Measurements from ENCODE around the gene MYLK2. TPM values are rescaled to one million over a fixed set of nuclear protein-coding genes. Genes with fewer than 3 reads are reported as not detected.

MYLK2 gene
- total and polyA plus RNA-seq, 12 donors = 0.11 to 1.5 (median 0.27) TPM; not detected in 9

- Histone ChIP-seq H3K27ac (peak overlapping the region in 1 of 5 donors; percentile 89), H3K4me3 (peak overlapping the region in 1 of 4 donors; percentile 34), H3K9me3 (replicated peaks in 1 of 3) (no peaks in the 10 kb centered on the region), H3K27me3 (no peaks in the 10 kb centered on the region), H3K36me3 (replicated peaks in 1 of 2) (no peaks in the 10 kb centered on the region), H3K4me1 (replicated peaks in 1 of 2) (no peaks in the 10 kb centered on the region)
- intact Hi-C loops (cut with DNase I) = no loop called here
- no peak for DNase-seq
- WGBS, 4 donors = 60 to 84% (median 74%) methylated on average over 5 of the region's 5 CpGs
- no peak for TF ChIP-seq POLR2A (IDR thresholded peaks at IDR 0.05)
Observed at GRCh38 chr20:31843881-31844280, 24.7 kb downstream of the MYLK2 start.

DNA sequence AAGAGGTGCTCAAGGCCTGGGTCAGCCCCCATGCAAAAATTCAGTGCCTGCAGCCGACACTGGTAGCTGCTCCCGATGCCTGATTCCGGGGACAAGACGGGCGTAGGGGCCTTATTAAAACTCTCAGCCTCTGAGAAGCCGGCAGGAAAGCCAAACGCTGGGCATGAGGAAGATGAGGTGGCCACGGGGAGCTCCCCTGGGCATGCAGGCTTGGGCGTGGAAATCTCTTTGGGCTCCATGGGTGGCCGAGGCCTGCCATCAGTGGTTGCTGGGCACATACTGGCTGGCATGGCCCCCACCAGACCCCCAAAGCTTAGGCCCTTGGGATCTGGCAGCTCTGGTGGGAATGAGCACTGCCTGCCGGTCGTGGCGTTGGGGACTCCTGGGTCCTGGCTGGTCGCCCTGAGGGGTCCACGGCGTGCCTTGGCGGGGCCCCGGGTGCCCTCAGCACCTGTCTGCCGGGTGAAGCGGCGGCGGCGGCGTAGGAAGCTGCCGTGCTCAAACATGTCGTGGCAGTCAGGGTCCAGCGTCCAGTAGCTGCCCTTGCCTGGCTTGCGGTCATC is 25.7 kb downstream of the MYLK2 start:
- WGBS, 4 donors = 55 to 90% (median 77%) methylated on average over 9 to 28 of the region's 28 CpGs
- Histone ChIP-seq H3K4me1 (replicated peaks in 1 of 2) (no peaks in the 10 kb centered on the region), H3K9me3 (replicated peaks in 1 of 3) (no peaks in the 10 kb centered on the region), H3K27ac (peak overlapping the region in 2 of 5 donors; percentile 38 to 89), H3K4me3 (peak overlapping the region in 1 of 4 donors; percentile 34), H3K36me3 (replicated peaks in 1 of 2) (no peaks in the 10 kb centered on the region), H3K27me3 (no peaks in the 10 kb centered on the region)
- no peak for TF ChIP-seq CTCF (IDR thresholded peaks at IDR 0.05)
- no peak for TF ChIP-seq POLR2A (IDR thresholded peaks at IDR 0.05)
- no peak for DNase-seq
- intact Hi-C loops (cut with DNase I) = no loop called here

DNA sequence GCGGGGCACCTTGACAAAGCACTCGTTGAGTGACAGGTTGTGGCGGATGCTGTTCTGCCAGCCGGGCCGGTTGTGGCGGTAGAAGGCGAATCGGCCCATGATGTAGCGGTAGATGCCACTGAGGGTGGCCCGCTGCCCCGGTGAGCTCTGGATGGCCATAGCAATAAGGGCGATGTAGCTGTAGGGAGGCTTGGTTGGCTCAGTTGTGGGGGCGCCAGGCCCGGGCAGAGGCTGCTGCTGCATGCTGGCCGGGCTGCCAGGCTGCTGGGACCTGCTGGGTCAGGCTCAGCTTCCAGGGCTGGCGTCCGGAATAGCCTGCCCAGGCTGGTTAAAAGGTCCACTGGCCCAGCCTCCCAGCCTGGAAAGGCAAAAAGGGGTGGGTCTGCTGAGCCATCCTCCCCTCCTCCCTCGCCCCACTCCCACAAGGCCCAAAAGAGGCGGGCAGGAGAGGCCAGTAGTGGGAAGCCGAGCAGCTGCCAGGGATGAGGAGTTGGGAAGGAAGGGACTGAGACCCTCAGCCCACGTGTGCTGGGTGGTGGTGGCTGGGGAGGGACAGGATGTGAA is 26.2 kb downstream of the MYLK2 start, which contains the start of gene FOXS1:
TSS of gene FOXS1 (minus strand) at position 305 of the 564 bp plus-strand sequence. CDS start at position 243, 62 bp downstream.
- peak within 1 kb of the TSS in 2 of 5 donors; percentile 38 to 89 for H3K27ac ChIP-seq
- H3K27me3 ChIP-seq = no peaks in the 10 kb centered on the region
- no peaks in the 10 kb centered on the region for H3K36me3 ChIP-seq (replicated peaks in 1 of 2)
- peak within 1 kb of the TSS in 1 of 4 donors; percentile 34 for H3K4me3 ChIP-seq
- TF ChIP-seq POLR2A (IDR thresholded peaks at IDR 0.05) = no peak
- no peak for TF ChIP-seq CTCF (IDR thresholded peaks at IDR 0.05)
- H3K9me3 ChIP-seq (replicated peaks in 1 of 3) = no peaks in the 10 kb centered on the region
- intact Hi-C loops (cut with DNase I) = no loop called here
- no peaks in the 10 kb centered on the region for H3K4me1 ChIP-seq (replicated peaks in 1 of 2)
- 66 to 81% (median 71%) methylated on average over 9 to 21 of the region's 21 CpGs for WGBS, 4 donors
- peak in 1 of 7 donors; percentile 41 for DNase-seq

DNA sequence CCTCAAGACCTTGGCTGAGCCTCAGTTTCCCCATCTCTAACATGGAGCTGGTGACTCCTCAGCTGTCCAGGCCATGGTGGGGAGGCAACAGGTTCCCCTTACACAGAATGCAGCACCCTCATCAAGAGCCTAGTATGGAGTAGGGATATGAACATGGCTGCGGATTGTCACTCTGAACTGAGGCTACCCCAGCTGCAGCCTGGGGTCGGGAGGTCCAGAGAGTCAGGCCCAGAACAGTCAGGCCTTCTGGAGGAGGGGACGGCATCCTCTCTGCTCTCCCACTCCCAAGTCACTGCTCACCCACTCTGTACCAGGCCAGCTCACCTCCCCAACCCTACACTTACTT is 27.6 kb downstream of the MYLK2 start:
- Histone ChIP-seq H3K4me1 (replicated peaks in 1 of 2) (no peaks in the 10 kb centered on the region), H3K9me3 (replicated peaks in 1 of 3) (no peaks in the 10 kb centered on the region), H3K36me3 (replicated peaks in 1 of 2) (no peaks in the 10 kb centered on the region), H3K27me3 (no peaks in the 10 kb centered on the region), H3K4me3 (no peak overlapping the region), H3K27ac (no peak overlapping the region)
- 47 to 61% (median 55%) methylated on average over 2 to 3 of the region's 3 CpGs for WGBS, 4 donors
- intact Hi-C loops (cut with DNase I) = no loop called here
- no peak for TF ChIP-seq POLR2A (IDR thresholded peaks at IDR 0.05)
- no peak for DNase-seq

DNA sequence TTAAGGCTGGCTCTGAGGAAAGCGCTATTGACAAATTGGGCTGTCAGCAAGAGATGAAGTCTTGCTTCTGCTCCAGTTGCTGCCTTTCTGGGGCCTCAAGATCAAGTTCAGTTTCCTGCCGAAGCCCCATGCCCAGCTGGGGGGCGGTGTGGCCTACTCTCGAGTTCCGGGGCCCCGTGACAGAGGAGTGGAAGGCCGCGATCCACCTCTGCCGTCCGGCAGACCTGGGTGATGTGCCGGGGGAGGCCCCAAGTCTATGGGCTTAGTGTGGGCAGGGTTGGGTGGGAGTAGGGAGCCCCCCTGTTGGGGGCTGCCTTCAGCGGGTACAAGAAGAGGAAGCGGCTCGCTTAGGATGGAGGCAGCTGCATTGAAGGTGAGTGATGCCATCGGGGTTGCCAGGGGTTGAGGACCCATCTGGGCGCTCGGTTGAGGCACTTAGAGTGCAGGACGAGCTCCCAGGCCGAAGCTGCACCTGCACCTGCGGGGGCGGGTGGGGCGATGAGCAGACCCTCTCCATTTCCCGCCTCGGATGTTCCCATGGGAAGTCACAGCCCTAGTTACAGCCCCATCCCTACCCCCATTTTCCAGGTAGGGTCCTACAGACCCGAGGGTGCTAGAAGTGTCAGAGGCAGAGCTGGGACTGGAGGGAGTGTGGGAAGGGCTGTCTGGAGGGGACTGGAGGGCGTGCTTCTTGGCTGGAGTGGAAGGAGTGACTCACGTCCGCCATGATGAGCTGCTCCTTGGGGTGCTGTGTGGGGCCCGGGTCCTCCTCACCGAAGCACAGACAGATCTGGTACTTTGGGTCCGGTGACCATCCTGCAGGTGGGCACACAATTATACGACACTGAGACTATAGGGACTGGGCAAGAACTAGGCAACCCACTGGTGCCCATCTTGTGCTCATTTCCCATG is 29.2 kb downstream of the MYLK2 start:
- H3K36me3 ChIP-seq (replicated peaks in 1 of 2) = no peaks in the 10 kb centered on the region
- no peak overlapping the region for H3K4me3 ChIP-seq
- H3K9me3 ChIP-seq (replicated peaks in 1 of 3) = no peaks in the 10 kb centered on the region
- no peak overlapping the region for H3K27ac ChIP-seq
- intact Hi-C loops (cut with DNase I) = no loop called here
- TF ChIP-seq CTCF (IDR thresholded peaks at IDR 0.05) (no peak), POLR2A (IDR thresholded peaks at IDR 0.05) (no peak)
- no peak for DNase-seq
- 65 to 83% (median 75%) methylated on average over 14 to 32 of the region's 32 CpGs for WGBS, 4 donors
- no peaks in the 10 kb centered on the region for H3K4me1 ChIP-seq (replicated peaks in 1 of 2)
- H3K27me3 ChIP-seq = no peaks in the 10 kb centered on the region

All from adrenal gland (tissue), 12 donors.